ENCODE measurements around the gene FAM193A. TPM values are rescaled to one million over a fixed set of nuclear protein-coding genes. Genes with fewer than 3 reads are reported as not detected.
"Not testable (repeated sequence)": the region's sequence is repeated elsewhere in the genome, so short reads cannot be mapped to it uniquely, and the experiment has no call there.

Gene FAM193A
- total RNA-seq, 1 donor from 2014 or later = 28.8 TPM

- FAIRE-seq = peak; percentile 43
- no peaks in the 10 kb centered on the region for H3K27me3 Mint-ChIP-seq (ENCODE audit: low read depth, unreplicated experiment)
Measured at GRCh38 chr4:2733844-2734574, 197.6 kb downstream of the FAM193A start.

GRCh38 chr4:2734612-2735011 is 198.2 kb downstream of the FAM193A start:
- Mint-ChIP-seq H3K9me3 (ENCODE audit: unreplicated experiment) (no peaks in the 10 kb centered on the region), H3K27me3 (ENCODE audit: low read depth, unreplicated experiment) (no peaks in the 10 kb centered on the region), H3K36me3 (ENCODE audit: low read depth, unreplicated experiment) (peaks cover 32% of the 10 kb centered on the region), H3K27ac (ENCODE audit: unreplicated experiment) (no peak overlapping the region), H3K4me3 (ENCODE audit: unreplicated experiment) (no peak overlapping the region), H3K4me1 (ENCODE audit: low read depth, unreplicated experiment) (no peaks in the 10 kb centered on the region)
- no peak overlapping the region for H3K27ac ChIP-seq (ENCODE audit: low read depth, low read length)
- no peaks in the 10 kb centered on the region for H3K9me3 ChIP-seq (ENCODE audit: insufficient read depth, low read depth, low read length)
- H3K4me2 ChIP-seq (ENCODE audit: low read length) = no peak overlapping the region
- FAIRE-seq (no peak), DNase-seq (ENCODE audit: low read depth) (no peak)
- H3K4me3 ChIP-seq (ENCODE audit: insufficient read depth, low read depth, low read length) = no peak overlapping the region
- no peak overlapping the region for H2AFZ ChIP-seq (ENCODE audit: low read depth, low read length)
- H3K27me3 ChIP-seq (ENCODE audit: insufficient read depth, low read length) = no peaks in the 10 kb centered on the region
- no peaks in the 10 kb centered on the region for H4K20me1 ChIP-seq (ENCODE audit: insufficient read depth, low read length)
- no peaks in the 10 kb centered on the region for H3K79me2 ChIP-seq (ENCODE audit: insufficient read depth, low read length)
- H3K4me1 ChIP-seq (ENCODE audit: insufficient read depth, low read length) = no peaks in the 10 kb centered on the region
- TF ChIP-seq CTCF (IDR thresholded peaks at IDR 0.05; ENCODE audit: insufficient read depth, low read depth, low read length) (no peak), EZH2 (IDR thresholded peaks at IDR 0.05; ENCODE audit: insufficient read depth, low read length) (no peak)
- H3K9ac ChIP-seq (ENCODE audit: low read length) = no peak overlapping the region
- H3K36me3 ChIP-seq (ENCODE audit: insufficient read depth, low read length) = peaks cover 7% of the 10 kb centered on the region

More at GRCh38 chr4:2733844-2734574, 197.6 kb downstream of the FAM193A start:
- TF ChIP-seq CTCF (IDR thresholded peaks at IDR 0.05; ENCODE audit: insufficient read depth, low read depth, low read length) (no peak), EZH2 (IDR thresholded peaks at IDR 0.05; ENCODE audit: insufficient read depth, low read length) (no peak)
- Histone ChIP-seq H3K27me3 (ENCODE audit: insufficient read depth, low read length) (no peaks in the 10 kb centered on the region), H2AFZ (ENCODE audit: low read depth, low read length) (no peak overlapping the region), H3K79me2 (ENCODE audit: insufficient read depth, low read length) (no peaks in the 10 kb centered on the region), H3K4me2 (ENCODE audit: low read length) (no peak overlapping the region), H3K27ac (ENCODE audit: low read depth, low read length) (no peak overlapping the region), H3K9me3 (ENCODE audit: insufficient read depth, low read depth, low read length) (no peaks in the 10 kb centered on the region), H3K36me3 (ENCODE audit: insufficient read depth, low read length) (peaks cover 7% of the 10 kb centered on the region), H3K4me1 (ENCODE audit: insufficient read depth, low read length) (no peaks in the 10 kb centered on the region), H3K4me3 (ENCODE audit: insufficient read depth, low read depth, low read length) (no peak overlapping the region), H3K9ac (ENCODE audit: low read length) (no peak overlapping the region), H4K20me1 (ENCODE audit: insufficient read depth, low read length) (no peaks in the 10 kb centered on the region)
- H3K27ac Mint-ChIP-seq (ENCODE audit: unreplicated experiment) = no peak overlapping the region
- H3K4me1 Mint-ChIP-seq (ENCODE audit: low read depth, unreplicated experiment) = no peaks in the 10 kb centered on the region
- DNase-seq (ENCODE audit: low read depth) = no peak
- H3K9me3 Mint-ChIP-seq (ENCODE audit: unreplicated experiment) = no peaks in the 10 kb centered on the region
- no peak overlapping the region for H3K4me3 Mint-ChIP-seq (ENCODE audit: unreplicated experiment)
- peaks cover 30% of the 10 kb centered on the region for H3K36me3 Mint-ChIP-seq (ENCODE audit: low read depth, unreplicated experiment)

GRCh38 chr4:2735869-2736268 is 199.4 kb downstream of the FAM193A start:
- no peaks in the 10 kb centered on the region for H3K9me3 ChIP-seq (ENCODE audit: insufficient read depth, low read depth, low read length)
- DNase-seq (ENCODE audit: low read depth) (no peak), FAIRE-seq (no peak)
- H3K27ac ChIP-seq (ENCODE audit: low read depth, low read length) = no peak overlapping the region
- peaks cover under 1% of the 10 kb centered on the region for H3K4me1 Mint-ChIP-seq (ENCODE audit: low read depth, unreplicated experiment)
- H3K36me3 ChIP-seq (ENCODE audit: insufficient read depth, low read length) = peaks cover 7% of the 10 kb centered on the region
- H4K20me1 ChIP-seq (ENCODE audit: insufficient read depth, low read length) = no peaks in the 10 kb centered on the region
- no peak overlapping the region for H3K4me2 ChIP-seq (ENCODE audit: low read length)
- TF ChIP-seq EZH2 (IDR thresholded peaks at IDR 0.05; ENCODE audit: insufficient read depth, low read length) = no peak
- TF ChIP-seq CTCF (IDR thresholded peaks at IDR 0.05; ENCODE audit: insufficient read depth, low read depth, low read length) = no peak
- H3K79me2 ChIP-seq (ENCODE audit: insufficient read depth, low read length) = no peaks in the 10 kb centered on the region
- no peak overlapping the region for H3K9ac ChIP-seq (ENCODE audit: low read length)
- H3K27me3 ChIP-seq (ENCODE audit: insufficient read depth, low read length) = no peaks in the 10 kb centered on the region
- H3K4me3 ChIP-seq (ENCODE audit: insufficient read depth, low read depth, low read length) = no peak overlapping the region
- H3K27me3 Mint-ChIP-seq (ENCODE audit: low read depth, unreplicated experiment) = no peaks in the 10 kb centered on the region
- no peaks in the 10 kb centered on the region for H3K4me1 ChIP-seq (ENCODE audit: insufficient read depth, low read length)
- no peaks in the 10 kb centered on the region for H3K9me3 Mint-ChIP-seq (ENCODE audit: unreplicated experiment)
- peaks cover 32% of the 10 kb centered on the region for H3K36me3 Mint-ChIP-seq (ENCODE audit: low read depth, unreplicated experiment)
- no peak overlapping the region for H3K27ac Mint-ChIP-seq (ENCODE audit: unreplicated experiment)
- no peak overlapping the region for H3K4me3 Mint-ChIP-seq (ENCODE audit: unreplicated experiment)
- no peak overlapping the region for H2AFZ ChIP-seq (ENCODE audit: low read depth, low read length)

GRCh38 chr4:2738296-2738695 is 201.8 kb downstream of the FAM193A start:
- H3K36me3 ChIP-seq (ENCODE audit: insufficient read depth, low read length); DNase-seq (ENCODE audit: low read depth); H3K9me3 ChIP-seq (ENCODE audit: insufficient read depth, low read depth, low read length); H4K20me1 ChIP-seq (ENCODE audit: insufficient read depth, low read length); H2AFZ ChIP-seq (ENCODE audit: low read depth, low read length); H3K4me3 Mint-ChIP-seq (ENCODE audit: unreplicated experiment); H3K79me2 ChIP-seq (ENCODE audit: insufficient read depth, low read length); FAIRE-seq; H3K27ac Mint-ChIP-seq (ENCODE audit: unreplicated experiment); H3K9me3 Mint-ChIP-seq (ENCODE audit: unreplicated experiment); H3K27me3 ChIP-seq (ENCODE audit: insufficient read depth, low read length); H3K4me3 ChIP-seq (ENCODE audit: insufficient read depth, low read depth, low read length); H3K9ac ChIP-seq (ENCODE audit: low read length); H3K27ac ChIP-seq (ENCODE audit: low read depth, low read length); H3K27me3 Mint-ChIP-seq (ENCODE audit: low read depth, unreplicated experiment); H3K4me2 ChIP-seq (ENCODE audit: low read length): not testable (repeated sequence)
- peaks cover 31% of the 10 kb centered on the region for H3K36me3 Mint-ChIP-seq (ENCODE audit: low read depth, unreplicated experiment)
- peaks cover 13% of the 10 kb centered on the region for H3K4me1 Mint-ChIP-seq (ENCODE audit: low read depth, unreplicated experiment)
- H3K4me1 ChIP-seq (ENCODE audit: insufficient read depth, low read length) = peaks cover 13% of the 10 kb centered on the region
